Muscle layer of duodenum (tissue), 2 donors: ENCODE data around the gene USP10.

Experiments
- H3K27ac ChIP-seq: one replicate; pipeline ENCODE4 v1.7.0; 2013; ENCODE audit warnings: mild to moderate bottlenecking, low read length
- H3K27me3 ChIP-seq: one replicate; pipeline ENCODE4 v1.7.0; 2013; ENCODE audit warnings: low read depth, mild to moderate bottlenecking, control low read depth, low read length
- H3K36me3 ChIP-seq, 2 donors: one replicate each; pipeline ENCODE4 v1.7.0; 2013; ENCODE audit warnings: low read length in 2 of 2, control low read depth in 1 of 2, mild to moderate bottlenecking in 1 of 2; ENCODE audit not compliant: insufficient read depth in 2 of 2, control insufficient read depth in 1 of 2
- H3K4me1 ChIP-seq, 2 donors: one replicate each; pipeline ENCODE4 v1.7.0; 2013; ENCODE audit warnings: low read length in 2 of 2, mild to moderate bottlenecking in 2 of 2, control low read depth in 1 of 2, moderate library complexity in 1 of 2; ENCODE audit not compliant: insufficient read depth in 2 of 2, control insufficient read depth in 1 of 2
- H3K4me3 ChIP-seq, 2 donors: one replicate each; pipeline ENCODE4 v1.7.0; 2013; ENCODE audit warnings: low read length in 2 of 2, low read depth in 1 of 2, mild to moderate bottlenecking in 1 of 2
- H3K9me3 ChIP-seq, 2 donors: one replicate each; pipeline ENCODE4 v1.7.0; 2013; ENCODE audit warnings: low read length in 2 of 2, control low read depth in 1 of 2, mild to moderate bottlenecking in 1 of 2; ENCODE audit not compliant: control insufficient read depth in 1 of 2
- donor health status: healthy.

USP10 gene

DNA sequence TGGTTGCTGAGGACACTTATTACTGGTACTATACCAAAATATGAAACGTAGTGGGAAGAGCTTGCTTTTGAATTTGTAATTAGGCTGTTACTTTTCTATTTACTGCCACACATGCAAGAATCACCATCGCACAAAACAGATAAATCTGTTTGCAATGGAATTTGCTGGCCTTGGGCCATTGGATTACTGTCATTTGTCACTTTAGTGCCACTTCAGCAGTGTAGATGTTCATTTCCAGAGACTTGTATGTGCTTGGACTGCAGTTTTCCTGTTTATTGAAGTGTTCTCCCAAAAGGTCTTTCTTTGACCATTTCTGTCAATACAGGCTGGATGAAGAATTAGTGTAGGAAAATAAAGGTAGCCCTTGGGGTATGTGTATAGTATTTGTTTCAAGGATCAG, 4.5 kb downstream of the USP10 start:
- H3K27me3 ChIP-seq: no peaks in the 10 kb centered on the region
- no peaks in the 10 kb centered on the region for H3K36me3 ChIP-seq
- no peaks in the 10 kb centered on the region for H3K9me3 ChIP-seq
- H3K4me1 ChIP-seq: peaks cover 8 to 14% of the 10 kb centered on the region in 2 donors
- H3K4me3 ChIP-seq: no peak overlapping the region
- H3K27ac ChIP-seq: no peak overlapping the region

DNA sequence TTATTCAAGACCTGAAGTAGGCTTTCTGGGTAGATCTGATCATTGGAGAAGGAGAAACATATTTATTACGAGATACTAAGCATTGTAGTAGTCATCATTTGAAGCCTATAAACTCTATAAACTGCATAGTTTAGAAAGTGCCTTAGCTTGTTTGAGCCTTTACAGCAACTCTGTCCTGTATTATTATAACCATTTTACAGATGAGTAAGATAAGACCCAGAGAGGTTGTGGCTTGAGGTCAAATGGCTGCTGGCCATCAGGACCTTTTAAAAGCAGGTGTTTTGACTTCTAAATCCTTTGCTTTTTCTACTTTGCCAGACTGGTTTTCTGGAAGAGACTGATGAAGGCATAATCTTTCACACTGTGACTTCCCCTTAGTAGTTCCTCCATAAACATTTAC, 7.1 kb downstream of the USP10 start:
- no peak overlapping the region for H3K4me3 ChIP-seq
- H3K27ac ChIP-seq: no peak overlapping the region
- H3K27me3 ChIP-seq: no peaks in the 10 kb centered on the region
- no peaks in the 10 kb centered on the region for H3K9me3 ChIP-seq
- H3K4me1 ChIP-seq: peaks cover 9 to 13% of the 10 kb centered on the region in 2 donors
- H3K36me3 ChIP-seq: no peaks in the 10 kb centered on the region

GRCh38 chr16:84709609-84710008, 9.8 kb downstream of the USP10 start:
- no peaks in the 10 kb centered on the region for H3K27me3 ChIP-seq
- no peak overlapping the region for H3K4me3 ChIP-seq
- no peaks in the 10 kb centered on the region for H3K36me3 ChIP-seq
- no peak overlapping the region for H3K27ac ChIP-seq
- H3K9me3 ChIP-seq: no peaks in the 10 kb centered on the region
- peaks cover 2 to 10% of the 10 kb centered on the region in 2 donors for H3K4me1 ChIP-seq

DNA sequence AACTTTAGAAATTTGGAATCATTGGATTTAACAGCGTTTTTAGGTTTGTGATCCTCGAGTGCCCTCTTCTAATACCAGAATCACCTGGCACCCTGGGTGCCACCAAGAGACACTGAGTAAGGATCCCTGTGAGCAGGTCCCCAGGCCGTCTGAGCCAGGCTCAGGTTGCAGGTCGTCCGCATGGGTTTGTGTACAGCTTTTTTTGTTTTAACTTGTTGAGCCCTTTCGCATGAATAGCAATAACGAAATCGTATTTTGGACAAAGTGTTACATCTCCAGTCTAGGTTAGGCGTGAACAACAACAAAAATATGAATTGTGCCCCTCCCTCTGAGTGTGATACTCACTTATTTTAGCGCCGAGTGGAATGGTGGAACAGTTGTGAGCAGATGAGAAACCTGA, 10.9 kb downstream of the USP10 start:
- H3K36me3 ChIP-seq: no peaks in the 10 kb centered on the region
- no peaks in the 10 kb centered on the region for H3K27me3 ChIP-seq
- no peak overlapping the region for H3K27ac ChIP-seq
- no peak overlapping the region for H3K4me3 ChIP-seq
- peaks cover 0 to 10% of the 10 kb centered on the region in 2 donors for H3K4me1 ChIP-seq
- no peaks in the 10 kb centered on the region for H3K9me3 ChIP-seq

- peaks cover 0 to 10% of the 10 kb centered on the region in 2 donors for H3K4me1 ChIP-seq
- no peak overlapping the region for H3K27ac ChIP-seq
- peaks cover 0 to 5% of the 10 kb centered on the region in 2 donors for H3K36me3 ChIP-seq
- no peaks in the 10 kb centered on the region for H3K9me3 ChIP-seq
- H3K4me3 ChIP-seq: no peak overlapping the region
- no peaks in the 10 kb centered on the region for H3K27me3 ChIP-seq
These were observed 12.4 kb downstream of the USP10 start for GRCh38 chr16:84712138-84712671.

- H3K36me3 ChIP-seq: peaks cover 0 to 5% of the 10 kb centered on the region in 2 donors
- H3K9me3 ChIP-seq: no peaks in the 10 kb centered on the region
- no peaks in the 10 kb centered on the region for H3K27me3 ChIP-seq
- H3K27ac ChIP-seq: no peak overlapping the region
- no peak overlapping the region for H3K4me3 ChIP-seq
- peaks cover 0 to 10% of the 10 kb centered on the region in 2 donors for H3K4me1 ChIP-seq
These were observed 13.3 kb downstream of the USP10 start for GRCh38 chr16:84712801-84713775.

GRCh38 chr16:84714028-84714427, 14.2 kb downstream of the USP10 start:
- Histone ChIP-seq H3K4me1 (peaks cover 0 to 10% of the 10 kb centered on the region in 2 donors), H3K9me3 (no peaks in the 10 kb centered on the region), H3K36me3 (peaks cover 0 to 5% of the 10 kb centered on the region in 2 donors), H3K27me3 (no peaks in the 10 kb centered on the region), H3K27ac (no peak overlapping the region), H3K4me3 (no peak overlapping the region)

DNA sequence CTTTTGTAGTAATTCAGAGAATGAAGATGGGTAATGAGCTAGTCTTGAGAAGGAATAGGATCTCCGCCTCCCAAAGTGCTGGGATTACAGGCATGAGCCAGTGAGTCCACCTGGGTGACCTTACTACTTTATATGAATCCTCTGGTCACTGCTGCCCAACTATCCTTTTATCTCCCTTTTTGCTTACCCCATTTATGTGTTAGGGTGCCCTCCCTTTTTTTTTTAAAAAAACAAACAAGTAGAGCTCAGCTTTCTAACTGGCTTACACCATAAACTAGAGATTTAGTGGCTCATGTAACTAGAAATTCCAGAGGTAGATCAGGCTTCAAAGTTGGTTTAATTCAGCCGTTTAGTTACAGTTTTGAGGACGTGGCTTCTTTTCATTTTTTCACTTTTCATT, 15.6 kb downstream of the USP10 start:
- H3K4me1 ChIP-seq: peaks cover 0 to 10% of the 10 kb centered on the region in 2 donors
- no peaks in the 10 kb centered on the region for H3K9me3 ChIP-seq
- no peaks in the 10 kb centered on the region for H3K27me3 ChIP-seq
- H3K36me3 ChIP-seq: peaks cover 0 to 5% of the 10 kb centered on the region in 2 donors
- no peak overlapping the region for H3K27ac ChIP-seq
- H3K4me3 ChIP-seq: no peak overlapping the region

GRCh38 chr16:84715854-84716253, 16.1 kb downstream of the USP10 start:
- H3K27ac ChIP-seq: no peak overlapping the region
- peaks cover 0 to 10% of the 10 kb centered on the region in 2 donors for H3K4me1 ChIP-seq

GRCh38 chr16:84716740-84717139, 16.9 kb downstream of the USP10 start:
- Histone ChIP-seq H3K36me3 (peaks cover 0 to 5% of the 10 kb centered on the region in 2 donors), H3K4me1 (peaks cover 0 to 4% of the 10 kb centered on the region in 2 donors), H3K9me3 (no peaks in the 10 kb centered on the region), H3K27ac (no peak overlapping the region), H3K27me3 (no peaks in the 10 kb centered on the region), H3K4me3 (no peak overlapping the region)

More at GRCh38 chr16:84715854-84716253, 16.1 kb downstream of the USP10 start:
- Histone ChIP-seq H3K27me3 (no peaks in the 10 kb centered on the region), H3K36me3 (peaks cover 0 to 5% of the 10 kb centered on the region in 2 donors), H3K4me3 (no peak overlapping the region), H3K9me3 (no peaks in the 10 kb centered on the region)

DNA sequence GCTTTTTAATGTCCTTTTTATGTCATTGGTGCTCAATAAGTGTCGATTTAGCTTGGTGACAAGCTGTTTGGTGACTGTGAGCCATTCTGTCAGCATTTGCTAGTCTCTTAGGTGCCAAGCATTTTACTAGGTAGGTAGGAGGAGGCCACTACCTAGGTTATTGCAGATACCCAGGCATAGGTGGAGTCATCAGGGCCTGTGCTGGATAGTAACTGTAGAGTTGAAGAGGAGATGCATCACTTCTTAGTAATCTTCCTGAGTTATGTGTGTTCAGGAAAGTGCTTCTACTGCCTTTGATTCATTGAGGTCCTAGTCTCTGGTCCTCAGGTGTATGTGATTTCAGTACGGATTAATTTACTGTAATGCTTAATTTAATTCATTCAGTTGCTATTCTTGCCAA, 17.7 kb downstream of the USP10 start:
- H3K4me1 ChIP-seq: peaks cover 0 to 2% of the 10 kb centered on the region in 2 donors

More for the DNA sequence above, 17.7 kb downstream of the USP10 start:
- Histone ChIP-seq H3K4me3 (no peak overlapping the region), H3K27me3 (no peaks in the 10 kb centered on the region), H3K9me3 (no peaks in the 10 kb centered on the region), H3K27ac (no peak overlapping the region), H3K36me3 (peaks cover 0 to 5% of the 10 kb centered on the region in 2 donors)
